ENCODE measurements around the gene CDKN2B-AS1. TPM values are rescaled to one million over a fixed set of nuclear protein-coding genes. Genes with fewer than 3 reads are reported as not detected.
A peak's percentile ranks its signal among the peaks of the same experiment; 100 is the strongest.
"Not testable (repeated sequence)": the region's sequence is repeated elsewhere in the genome, so short reads cannot be mapped to it uniquely, and the experiment has no call there.

The CDKN2B-AS1 gene
- total RNA-seq (2014; rRNA removed; shearing (Covaris generic)) = 2.6 and 7.5 TPM in 2 replicates

- peak within 1 kb of the TSS; percentile 94 for H3K27ac ChIP-seq
- no peaks in the 10 kb centered on the region for H3K9me3 ChIP-seq (replicated peaks)
- peak; percentile 80 for DNase-seq (ENCODE audit: low read depth in 1 of 2, low spot score in 2 of 2)
- peaks cover 35% of the 10 kb centered on the region for H3K36me3 ChIP-seq
- peak within 1 kb of the TSS; percentile 80 for H3K4me3 ChIP-seq
- no peaks in the 10 kb centered on the region for H3K27me3 ChIP-seq (replicated peaks)
- H3K4me1 ChIP-seq (replicated peaks) = peaks cover 23% of the 10 kb centered on the region
Observed at GRCh38 chr9:21994556-21995005, at the start of gene CDKN2B-AS1. Gene CDKN2B-AS1, plus strand, starts transcription at chr9:21994791.

GRCh38 chr9:21945606-21946005, 49.0 kb upstream of the CDKN2B-AS1 start:
- Histone ChIP-seq H3K27me3 (replicated peaks) (no peaks in the 10 kb centered on the region), H3K27ac (no peak overlapping the region), H3K36me3 (no peaks in the 10 kb centered on the region), H3K4me3 (no peak overlapping the region), H3K9me3 (replicated peaks) (no peaks in the 10 kb centered on the region), H3K4me1 (replicated peaks) (no peaks in the 10 kb centered on the region)
- DNase-seq (ENCODE audit: low read depth in 1 of 2, low spot score in 2 of 2) = no peak

- Histone ChIP-seq H3K27ac (no peak overlapping the region), H3K36me3 (no peaks in the 10 kb centered on the region), H3K9me3 (replicated peaks) (no peaks in the 10 kb centered on the region), H3K4me1 (replicated peaks) (no peaks in the 10 kb centered on the region), H3K27me3 (replicated peaks) (no peaks in the 10 kb centered on the region), H3K4me3 (no peak overlapping the region)
- no peak for DNase-seq (ENCODE audit: low read depth in 1 of 2, low spot score in 2 of 2)
Observed at GRCh38 chr9:21958833-21959232, 35.8 kb upstream of the CDKN2B-AS1 start.

GRCh38 chr9:21959268-21959667, 35.3 kb upstream of the CDKN2B-AS1 start:
- not testable (repeated sequence) for H3K4me1 ChIP-seq (replicated peaks); H3K36me3 ChIP-seq; H3K4me3 ChIP-seq; H3K27ac ChIP-seq; H3K9me3 ChIP-seq (replicated peaks); DNase-seq (ENCODE audit: low read depth in 1 of 2, low spot score in 2 of 2); H3K27me3 ChIP-seq (replicated peaks)

- Histone ChIP-seq H3K4me1 (replicated peaks) (no peaks in the 10 kb centered on the region), H3K27me3 (replicated peaks) (no peaks in the 10 kb centered on the region), H3K27ac (no peak overlapping the region), H3K36me3 (no peaks in the 10 kb centered on the region), H3K4me3 (no peak overlapping the region), H3K9me3 (replicated peaks) (no peaks in the 10 kb centered on the region)
- no peak for DNase-seq (ENCODE audit: low read depth in 1 of 2, low spot score in 2 of 2)
Observed at GRCh38 chr9:21961569-21961968, 33.0 kb upstream of the CDKN2B-AS1 start.

- Histone ChIP-seq H3K4me3 (no peak overlapping the region), H3K27me3 (replicated peaks) (no peaks in the 10 kb centered on the region), H3K4me1 (replicated peaks) (no peaks in the 10 kb centered on the region), H3K36me3 (peaks cover 23% of the 10 kb centered on the region), H3K9me3 (replicated peaks) (no peaks in the 10 kb centered on the region), H3K27ac (no peak overlapping the region)
- DNase-seq (ENCODE audit: low read depth in 1 of 2, low spot score in 2 of 2) = no peak
Observed at GRCh38 chr9:21964925-21965385, 29.6 kb upstream of the CDKN2B-AS1 start.

GRCh38 chr9:21965401-21965951, 29.1 kb upstream of the CDKN2B-AS1 start:
- Histone ChIP-seq H3K27ac (no peak overlapping the region), H3K4me1 (replicated peaks) (no peaks in the 10 kb centered on the region), H3K27me3 (replicated peaks) (no peaks in the 10 kb centered on the region), H3K4me3 (no peak overlapping the region), H3K9me3 (replicated peaks) (no peaks in the 10 kb centered on the region), H3K36me3 (peaks cover 28% of the 10 kb centered on the region)
- no peak for DNase-seq (ENCODE audit: low read depth in 1 of 2, low spot score in 2 of 2)

GRCh38 chr9:21966140-21966851, 28.3 kb upstream of the CDKN2B-AS1 start:
- no peak overlapping the region for H3K27ac ChIP-seq
- no peaks in the 10 kb centered on the region for H3K9me3 ChIP-seq (replicated peaks)
- no peak overlapping the region for H3K4me3 ChIP-seq
- H3K27me3 ChIP-seq (replicated peaks) = no peaks in the 10 kb centered on the region
- peaks cover 35% of the 10 kb centered on the region for H3K36me3 ChIP-seq
- no peaks in the 10 kb centered on the region for H3K4me1 ChIP-seq (replicated peaks)
- DNase-seq (ENCODE audit: low read depth in 1 of 2, low spot score in 2 of 2) = no peak

- peaks cover 5% of the 10 kb centered on the region for H3K4me1 ChIP-seq (replicated peaks)
- H3K36me3 ChIP-seq = peaks cover 35% of the 10 kb centered on the region
- H3K4me3 ChIP-seq = no peak overlapping the region
- H3K27me3 ChIP-seq (replicated peaks) = no peaks in the 10 kb centered on the region
- H3K9me3 ChIP-seq (replicated peaks) = no peaks in the 10 kb centered on the region
- no peak for DNase-seq (ENCODE audit: low read depth in 1 of 2, low spot score in 2 of 2)
- H3K27ac ChIP-seq = no peak overlapping the region
Observed at GRCh38 chr9:21967169-21967568, 27.4 kb upstream of the CDKN2B-AS1 start.

- DNase-seq (ENCODE audit: low read depth in 1 of 2, low spot score in 2 of 2) = no peak
- no peaks in the 10 kb centered on the region for H3K9me3 ChIP-seq (replicated peaks)
- no peaks in the 10 kb centered on the region for H3K27me3 ChIP-seq (replicated peaks)
- no peak overlapping the region for H3K4me3 ChIP-seq
- peaks cover 11% of the 10 kb centered on the region for H3K4me1 ChIP-seq (replicated peaks)
- peaks cover 35% of the 10 kb centered on the region for H3K36me3 ChIP-seq
- H3K27ac ChIP-seq = no peak overlapping the region
Observed at GRCh38 chr9:21967702-21968101, 26.9 kb upstream of the CDKN2B-AS1 start.

- H3K4me1 ChIP-seq (replicated peaks) = peaks cover 11% of the 10 kb centered on the region
Observed at GRCh38 chr9:21968331-21969010, 26.1 kb upstream of the CDKN2B-AS1 start.

GRCh38 chr9:21969011-21969940, 25.3 kb upstream of the CDKN2B-AS1 start:
- Histone ChIP-seq H3K27me3 (replicated peaks) (no peaks in the 10 kb centered on the region), H3K36me3 (peaks cover 35% of the 10 kb centered on the region), H3K4me3 (no peak overlapping the region), H3K4me1 (replicated peaks) (peaks cover 11% of the 10 kb centered on the region), H3K27ac (no peak overlapping the region), H3K9me3 (replicated peaks) (no peaks in the 10 kb centered on the region)
- no peak for DNase-seq (ENCODE audit: low read depth in 1 of 2, low spot score in 2 of 2)

More at GRCh38 chr9:21968331-21969010, 26.1 kb upstream of the CDKN2B-AS1 start:
- Histone ChIP-seq H3K27ac (no peak overlapping the region), H3K27me3 (replicated peaks) (no peaks in the 10 kb centered on the region), H3K4me3 (no peak overlapping the region), H3K9me3 (replicated peaks) (no peaks in the 10 kb centered on the region), H3K36me3 (peaks cover 35% of the 10 kb centered on the region)
- DNase-seq (ENCODE audit: low read depth in 1 of 2, low spot score in 2 of 2) = no peak
